Loucy (cell line): ENCODE measurements around the gene MPRIP.

ENCODE experiments used
- H2AFZ ChIP-seq: fragments of 200-600 bp; sonication (generic); 2 replicates; pipeline ENCODE4 v1.6.0; 2016; ENCODE audit warnings: antibody characterized with exemption, mild to moderate bottlenecking, low read length, moderate library complexity
- H3F3A ChIP-seq: fragments of 200-600 bp; 2 replicates; pipeline ENCODE4 v1.6.0; 2016; ENCODE audit warnings: antibody characterized with exemption, low read depth, mild to moderate bottlenecking
- H3K27me3 ChIP-seq: fragments of 200-600 bp; sonication (generic); 2 replicates; pipeline ENCODE4 v1.6.1; 2014; ENCODE audit warnings: low read length, mild to moderate bottlenecking; ENCODE audit not compliant: insufficient read depth, poor library complexity, severe bottlenecking
- H3K36me3 ChIP-seq: fragments of 200-600 bp; sonication (generic); 2 replicates; pipeline ENCODE4 v1.6.1; 2016; ENCODE audit warnings: low read length; ENCODE audit not compliant: insufficient read depth
- H3K4me1 ChIP-seq: fragments of 200-600 bp; sonication (generic); 2 replicates; pipeline ENCODE4 v1.5.1; 2014; ENCODE audit warnings: low read length, mild to moderate bottlenecking; ENCODE audit not compliant: insufficient read depth, poor library complexity, severe bottlenecking
- H3K4me2 ChIP-seq: fragments of 200-600 bp; sonication (generic); 2 replicates; pipeline ENCODE4 v1.6.0; 2014; ENCODE audit warnings: antibody characterized with exemption, low read length, low read depth, mild to moderate bottlenecking; ENCODE audit not compliant: poor library complexity, severe bottlenecking
- H3K4me3 ChIP-seq: fragments of 200-600 bp; sonication (generic); 2 replicates; pipeline ENCODE4 v1.5.1; 2014; ENCODE audit warnings: low read length, mild to moderate bottlenecking, mixed read lengths; ENCODE audit not compliant: poor library complexity, severe bottlenecking
- H3K79me2 ChIP-seq: fragments of 200-600 bp; sonication (generic); 2 replicates; pipeline ENCODE4 v1.6.1; 2014; ENCODE audit warnings: low read length; ENCODE audit not compliant: insufficient read depth
- H3K9ac ChIP-seq: fragments of 200-600 bp; sonication (generic); 2 replicates; pipeline ENCODE4 v1.6.0; 2014; ENCODE audit warnings: mild to moderate bottlenecking, low read depth, low read length, moderate library complexity; ENCODE audit not compliant: poor library complexity, severe bottlenecking
- H3K9me2 ChIP-seq: fragments of 200-600 bp; sonication (generic); replicated peaks from 2 replicates; pipeline ENCODE4 v1.6.1; 2016; ENCODE audit warnings: low read depth, low read length, mixed read lengths
- H3K9me3 ChIP-seq: fragments of 200-600 bp; sonication (generic); 2 replicates; pipeline ENCODE4 v1.6.1; 2014; ENCODE audit warnings: mild to moderate bottlenecking, antibody characterized with exemption, low read length, low read depth; ENCODE audit not compliant: insufficient read depth
- H4K20me1 ChIP-seq: fragments of 200-600 bp; sonication (generic); 2 replicates; pipeline ENCODE4 v1.6.0; 2014; ENCODE audit warnings: antibody characterized with exemption, low read length, mild to moderate bottlenecking; ENCODE audit not compliant: insufficient read depth, poor library complexity, severe bottlenecking
- CTCF ChIP-seq: fragments of 200-600 bp; sonication (generic); conservative IDR thresholded peaks from 2 replicates; pipeline ENCODE4 v1.5.1; 2014; ENCODE audit warnings: mild to moderate bottlenecking, antibody characterized with exemption, low read length
- EZH2phosphoT487 ChIP-seq: fragments of 200-600 bp; IDR thresholded peaks from 2 replicates; pipeline ENCODE4 v1.6.1; 2018; ENCODE audit warnings: antibody characterized with exemption, mild to moderate bottlenecking, moderate library complexity, borderline replicate concordance

Gene MPRIP

GRCh38 chr17:17018021-17018441 is 24.2 kb upstream of the MPRIP start:
- peaks cover 24% of the 10 kb centered on the region for H3K4me1 ChIP-seq
- H3K79me2 ChIP-seq = no peaks in the 10 kb centered on the region
- TF ChIP-seq EZH2phosphoT487 (no peak), CTCF (no peak)
- H3K4me3 ChIP-seq = peak overlapping the region; percentile 14
- no peaks in the 10 kb centered on the region for H3K9me3 ChIP-seq
- H3K36me3 ChIP-seq = no peaks in the 10 kb centered on the region
- no peaks in the 10 kb centered on the region for H3F3A ChIP-seq
- peak overlapping the region; percentile 49 for H2AFZ ChIP-seq
- no peaks in the 10 kb centered on the region for H3K9me2 ChIP-seq
- no peaks in the 10 kb centered on the region for H4K20me1 ChIP-seq
- peak overlapping the region; percentile 49 for H3K4me2 ChIP-seq
- peak overlapping the region; percentile 40 for H3K9ac ChIP-seq
- H3K27me3 ChIP-seq = no peaks in the 10 kb centered on the region

GRCh38 chr17:17018612-17019429 is 23.4 kb upstream of the MPRIP start:
- H3K9me2 ChIP-seq = no peaks in the 10 kb centered on the region
- H3F3A ChIP-seq = no peaks in the 10 kb centered on the region
- peak overlapping the region; percentile 40 for H3K9ac ChIP-seq
- no peaks in the 10 kb centered on the region for H3K27me3 ChIP-seq
- peak overlapping the region; percentile 49 for H2AFZ ChIP-seq
- H3K4me2 ChIP-seq = peak overlapping the region; percentile 49
- no peaks in the 10 kb centered on the region for H3K79me2 ChIP-seq
- peak overlapping the region; percentile 14 for H3K4me3 ChIP-seq
- no peaks in the 10 kb centered on the region for H3K9me3 ChIP-seq
- peaks cover 24% of the 10 kb centered on the region for H3K4me1 ChIP-seq
- H4K20me1 ChIP-seq = no peaks in the 10 kb centered on the region
- no peaks in the 10 kb centered on the region for H3K36me3 ChIP-seq
- no peak for TF ChIP-seq CTCF
- no peak for TF ChIP-seq EZH2phosphoT487

GRCh38 chr17:17019430-17019762 is 22.9 kb upstream of the MPRIP start:
- no peak for TF ChIP-seq CTCF
- TF ChIP-seq EZH2phosphoT487 = no peak
- H3K36me3 ChIP-seq = no peaks in the 10 kb centered on the region
- H3F3A ChIP-seq = no peaks in the 10 kb centered on the region
- no peaks in the 10 kb centered on the region for H3K9me3 ChIP-seq
- no peak overlapping the region for H3K9ac ChIP-seq
- peaks cover 24% of the 10 kb centered on the region for H3K4me1 ChIP-seq
- no peak overlapping the region for H3K4me3 ChIP-seq
- H2AFZ ChIP-seq = no peak overlapping the region
- H4K20me1 ChIP-seq = no peaks in the 10 kb centered on the region
- no peaks in the 10 kb centered on the region for H3K27me3 ChIP-seq
- H3K4me2 ChIP-seq = no peak overlapping the region
- no peaks in the 10 kb centered on the region for H3K79me2 ChIP-seq
- H3K9me2 ChIP-seq = no peaks in the 10 kb centered on the region
